HEK293 (cell line): ENCODE data around the gene MMS19.
A peak's percentile ranks its signal among the peaks of the same experiment; 100 is the strongest.

ENCODE experiments used
- CTCF ChIA-PET: fragments of 350-600 bp; formaldehyde crosslinking; extraction: SDS; loops from one replicate; lab custom pipeline; 2021; ENCODE audit warnings: antibody characterized with exemption; lab: Yijun Ruan, JAX
- POLR2A ChIA-PET: fragments of 300-600 bp; formaldehyde crosslinking; extraction: SDS; loops from one replicate; lab custom pipeline; 2020; ENCODE audit warnings: antibody characterized with exemption, inconsistent platforms; lab: Yijun Ruan, JAX
- H3K27ac ChIP-seq: fragments of 200-500 bp; sonication (Bioruptor generic); 2 replicates; pipeline ENCODE4 v1.5.1; 2014; ENCODE audit warnings: low read depth, low read length, control low read depth, inconsistent platforms; ENCODE audit errors: extremely low read depth
- H3K36me3 ChIP-seq, 2 experiments: fragments of 200-500 bp in 1 of 2; sonication (Bioruptor generic) in 1 of 2; 1 replicate in 1 of 2; 2 replicates in 1 of 2; pipeline ENCODE4 v1.5.1; 2014 to 2017; ENCODE audit warnings: inconsistent platforms in 2 of 2, low read length in 2 of 2; ENCODE audit not compliant: control insufficient read depth in 2 of 2, insufficient read depth in 1 of 2
- H3K4me1 ChIP-seq: fragments of 200-500 bp; sonication (Bioruptor generic); 2 replicates; pipeline ENCODE4 v1.5.1; 2014; ENCODE audit warnings: mild to moderate bottlenecking, low read length, inconsistent platforms; ENCODE audit not compliant: control insufficient read depth, insufficient read depth
- H3K4me3 ChIP-seq: 2 replicates; pipeline ENCODE4 v1.5.1; 2011; ENCODE audit warnings: low read depth, mild to moderate bottlenecking, control low read depth, low read length, moderate library complexity
- H3K9me3 ChIP-seq: fragments of 200-500 bp; sonication (Bioruptor generic); 2 replicates; pipeline ENCODE4 v1.5.1; 2014; ENCODE audit warnings: low read depth, low read length, inconsistent platforms; ENCODE audit not compliant: control insufficient read depth, insufficient read depth
- ELK4 ChIP-seq: IDR thresholded peaks from 2 replicates; pipeline ENCODE4 v1.6.1; 2011; ENCODE audit warnings: mild to moderate bottlenecking, low read depth, low read length, borderline replicate concordance
- HOXA7 ChIP-seq: sonication (generic); formaldehyde crosslinking; IDR thresholded peaks from 2 replicates; pipeline ENCODE4 v1.8.1; 2022; ENCODE audit warnings: missing genetic modification reagents, borderline replicate concordance
- HOXD13 ChIP-seq: sonication (generic); formaldehyde crosslinking; IDR thresholded peaks from 2 replicates; pipeline ENCODE4 v1.8.0; 2022; ENCODE audit warnings: missing genetic modification reagents, borderline replicate concordance
- IKZF3 ChIP-seq: fragments of 450-650 bp; IDR thresholded peaks from 2 replicates; pipeline ENCODE4 v1.5.0; 2018; ENCODE audit warnings: missing biosample characterization, mild to moderate bottlenecking, missing genetic modification characterization, moderate library complexity
- MEIS1 ChIP-seq: sonication (generic); formaldehyde crosslinking; IDR thresholded peaks from 2 replicates; pipeline ENCODE4 v1.8.1; 2022; ENCODE audit warnings: missing genetic modification reagents, mild to moderate bottlenecking, borderline replicate concordance
- SP2 ChIP-seq: fragments of 450-650 bp; formaldehyde crosslinking; IDR thresholded peaks from 2 replicates; pipeline ENCODE4 v1.5.1; 2016; ENCODE audit warnings: missing biosample characterization, missing genetic modification characterization
- SP7 ChIP-seq: fragments of 450-650 bp; formaldehyde crosslinking; IDR thresholded peaks from 2 replicates; pipeline ENCODE4 v1.5.1; 2016; ENCODE audit warnings: missing biosample characterization, missing genetic modification characterization
- YY2 ChIP-seq: fragments of 450-650 bp; formaldehyde crosslinking; IDR thresholded peaks from 2 replicates; pipeline ENCODE4 v1.5.1; 2016; ENCODE audit warnings: missing biosample characterization, missing genetic modification characterization
- ZFP69B ChIP-seq: fragments of 450-650 bp; formaldehyde crosslinking; IDR thresholded peaks from 2 replicates; pipeline ENCODE4 v1.5.1; 2016; ENCODE audit warnings: missing biosample characterization, missing genetic modification characterization
- ZNF114 ChIP-seq: fragments of 450-650 bp; formaldehyde crosslinking; IDR thresholded peaks from 2 replicates; pipeline ENCODE4 v1.5.0; 2017; ENCODE audit warnings: missing biosample characterization, missing genetic modification characterization
- ZNF138 ChIP-seq: fragments of 450-650 bp; formaldehyde crosslinking; IDR thresholded peaks from 2 replicates; pipeline ENCODE4 v1.5.1; 2016; ENCODE audit warnings: missing biosample characterization, missing genetic modification characterization, borderline replicate concordance
- ZNF148 ChIP-seq: fragments of 450-650 bp; formaldehyde crosslinking; IDR thresholded peaks from 2 replicates; pipeline ENCODE4 v1.5.0; 2017; ENCODE audit warnings: missing biosample characterization, missing genetic modification characterization, borderline replicate concordance
- ZNF202 ChIP-seq: fragments of 450-650 bp; formaldehyde crosslinking; IDR thresholded peaks from 2 replicates; pipeline ENCODE4 v1.5.1; 2016; ENCODE audit warnings: missing biosample characterization, missing genetic modification characterization, borderline replicate concordance
- ZNF24 ChIP-seq: fragments of 450-650 bp; formaldehyde crosslinking; IDR thresholded peaks from 2 replicates; pipeline ENCODE4 v1.5.1; 2016; ENCODE audit warnings: missing biosample characterization, missing genetic modification characterization
- ZNF280C ChIP-seq: fragments of 450-650 bp; formaldehyde crosslinking; IDR thresholded peaks from 2 replicates; pipeline ENCODE4 v1.5.1; 2016; ENCODE audit warnings: missing biosample characterization, missing genetic modification characterization
- ZNF335 ChIP-seq: fragments of 450-650 bp; formaldehyde crosslinking; conservative IDR thresholded peaks from 2 replicates; pipeline ENCODE4 v1.5.1; 2016; ENCODE audit warnings: missing biosample characterization, missing genetic modification characterization
- ZNF341 ChIP-seq: fragments of 450-650 bp; formaldehyde crosslinking; IDR thresholded peaks from 2 replicates; pipeline ENCODE4; 2016; ENCODE audit warnings: low read depth, missing biosample characterization, missing genetic modification characterization
- ZNF394 ChIP-seq: fragments of 450-650 bp; formaldehyde crosslinking; IDR thresholded peaks from 2 replicates; pipeline ENCODE4 v1.5.1; 2016; ENCODE audit warnings: missing biosample characterization, missing genetic modification characterization, mild to moderate bottlenecking, moderate library complexity, borderline replicate concordance
- ZNF521 ChIP-seq: fragments of 450-650 bp; formaldehyde crosslinking; IDR thresholded peaks from 2 replicates; pipeline ENCODE4 v1.5.1; 2017; ENCODE audit warnings: missing biosample characterization, mild to moderate bottlenecking, missing genetic modification characterization
- ZNF548 ChIP-seq: fragments of 450-650 bp; formaldehyde crosslinking; IDR thresholded peaks from 2 replicates; pipeline ENCODE4 v1.5.1; 2016; ENCODE audit warnings: missing biosample characterization, missing genetic modification characterization
- ZNF596 ChIP-seq: fragments of 450-650 bp; IDR thresholded peaks from 2 replicates; pipeline ENCODE4 v1.5.0; 2018; ENCODE audit warnings: missing biosample characterization, mild to moderate bottlenecking, missing genetic modification characterization, moderate library complexity
- ZNF600 ChIP-seq: fragments of 450-650 bp; formaldehyde crosslinking; IDR thresholded peaks from 2 replicates; pipeline ENCODE4 v1.5.1; 2016; ENCODE audit warnings: missing biosample characterization, missing genetic modification characterization
- ZNF623 ChIP-seq: fragments of 450-650 bp; formaldehyde crosslinking; IDR thresholded peaks from 2 replicates; pipeline ENCODE4 v1.5.1; 2016; ENCODE audit warnings: missing biosample characterization, missing genetic modification characterization
- ZNF639 ChIP-seq: fragments of 450-650 bp; formaldehyde crosslinking; IDR thresholded peaks from 2 replicates; pipeline ENCODE4 v1.5.1; 2016; ENCODE audit warnings: missing biosample characterization, missing genetic modification characterization
- ZNF654 ChIP-seq: fragments of 450-650 bp; formaldehyde crosslinking; IDR thresholded peaks from 2 replicates; pipeline ENCODE4 v1.5.1; 2016; ENCODE audit warnings: low read depth, missing biosample characterization, missing genetic modification characterization
- ZNF670 ChIP-seq: fragments of 450-650 bp; formaldehyde crosslinking; IDR thresholded peaks from 2 replicates; pipeline ENCODE4 v1.5.1; 2016; ENCODE audit warnings: missing biosample characterization, missing genetic modification characterization, low read depth
- ZNF768 ChIP-seq: fragments of 450-650 bp; formaldehyde crosslinking; IDR thresholded peaks from 2 replicates; pipeline ENCODE4 v1.5.1; 2018; ENCODE audit warnings: missing biosample characterization, mild to moderate bottlenecking, missing genetic modification characterization
- ZNF776 ChIP-seq: fragments of 450-650 bp; formaldehyde crosslinking; IDR thresholded peaks from 2 replicates; pipeline ENCODE4 v1.5.0; 2017; ENCODE audit warnings: missing biosample characterization, missing genetic modification characterization, borderline replicate concordance
- TF ChIP-seq, protein P1 (sequence below): fragments of 450-650 bp; formaldehyde crosslinking; IDR thresholded peaks from 2 replicates; pipeline ENCODE4 v1.5.1; 2017; ENCODE audit warnings: missing biosample characterization, missing genetic modification characterization

MMS19 gene

DNA sequence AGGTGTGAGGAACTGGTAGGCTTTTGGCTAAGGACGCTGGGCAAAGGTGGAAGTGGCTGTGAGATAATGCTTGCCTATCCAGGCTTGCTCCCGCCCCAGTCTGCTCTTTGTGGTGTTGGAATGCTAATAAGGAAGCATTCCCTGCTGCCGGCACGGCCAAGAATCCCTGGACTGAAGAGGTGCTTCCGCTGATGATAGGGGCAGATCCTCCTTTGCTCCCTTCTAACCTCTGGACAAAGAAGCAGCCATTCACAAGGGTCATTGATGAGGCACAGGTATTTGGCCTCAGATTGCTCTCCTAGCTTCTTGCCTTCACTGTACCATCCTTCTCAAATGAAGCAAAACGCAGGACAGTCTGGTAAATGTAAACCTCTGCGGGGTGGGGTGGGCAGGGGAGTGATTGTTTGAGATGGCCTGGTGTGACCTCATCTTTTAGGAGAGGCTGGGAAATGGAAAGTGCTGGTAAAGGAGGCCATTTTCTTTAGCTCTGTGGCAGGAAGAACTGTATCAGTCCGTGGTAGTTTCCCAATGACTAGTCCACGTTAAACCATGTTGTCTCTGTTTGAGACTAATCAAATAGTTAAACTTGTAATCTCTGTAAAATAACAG lies 70.5 kb downstream of the MMS19 start:
- Histone ChIP-seq H3K4me1 (no peaks in the 10 kb centered on the region; the same call in 1 of the 2 replicates), H3K4me3 (peak overlapping the region; percentile 87), H3K27ac (peak overlapping the region; percentile 96), H3K36me3 (peaks cover 38 to 58% of the 10 kb centered on the region in 2 experiments), H3K9me3 (no peaks in the 10 kb centered on the region)
- ChIA-PET CTCF (interaction anchor here (0.7 to 1.1 kb wide), 2 partner anchors 27 to 28 kb away, joined by 3 read pairs; no protein-coding TSS in a partner anchor), POLR2A (interaction anchor here (0.8 to 1.7 kb wide), 4 partner anchors 13 to 135 kb away, joined by 3 to 6 read pairs (median 4); partner anchors contain the start of genes ARHGAP19 and RRP12)
- TF ChIP-seq ZNF776 = no peak
- no peak for TF ChIP-seq ZNF768
- peak; percentile 20 for TF ChIP-seq IKZF3 (tag by site-specific recombination)
- peak; percentile 14; the same call in 1 of the 2 replicates for TF ChIP-seq SP7
- TF ChIP-seq ZNF138 = no peak
- peak; percentile 50 for TF ChIP-seq SP2 (tag by site-specific recombination)
- TF ChIP-seq ZNF596 (tag by site-specific recombination) = no peak
- TF ChIP-seq ZNF548 = no peak
- TF ChIP-seq ZNF114 (tag by site-specific recombination) = no peak
- TF ChIP-seq HOXD13 (CRISPR knock-in tag) = no peak
- TF ChIP-seq ZNF24 (tag by site-specific recombination) = 0 out of 2 replicates have a peak, but pooled peaks have one; percentile 11
- TF ChIP-seq, protein P1, sequence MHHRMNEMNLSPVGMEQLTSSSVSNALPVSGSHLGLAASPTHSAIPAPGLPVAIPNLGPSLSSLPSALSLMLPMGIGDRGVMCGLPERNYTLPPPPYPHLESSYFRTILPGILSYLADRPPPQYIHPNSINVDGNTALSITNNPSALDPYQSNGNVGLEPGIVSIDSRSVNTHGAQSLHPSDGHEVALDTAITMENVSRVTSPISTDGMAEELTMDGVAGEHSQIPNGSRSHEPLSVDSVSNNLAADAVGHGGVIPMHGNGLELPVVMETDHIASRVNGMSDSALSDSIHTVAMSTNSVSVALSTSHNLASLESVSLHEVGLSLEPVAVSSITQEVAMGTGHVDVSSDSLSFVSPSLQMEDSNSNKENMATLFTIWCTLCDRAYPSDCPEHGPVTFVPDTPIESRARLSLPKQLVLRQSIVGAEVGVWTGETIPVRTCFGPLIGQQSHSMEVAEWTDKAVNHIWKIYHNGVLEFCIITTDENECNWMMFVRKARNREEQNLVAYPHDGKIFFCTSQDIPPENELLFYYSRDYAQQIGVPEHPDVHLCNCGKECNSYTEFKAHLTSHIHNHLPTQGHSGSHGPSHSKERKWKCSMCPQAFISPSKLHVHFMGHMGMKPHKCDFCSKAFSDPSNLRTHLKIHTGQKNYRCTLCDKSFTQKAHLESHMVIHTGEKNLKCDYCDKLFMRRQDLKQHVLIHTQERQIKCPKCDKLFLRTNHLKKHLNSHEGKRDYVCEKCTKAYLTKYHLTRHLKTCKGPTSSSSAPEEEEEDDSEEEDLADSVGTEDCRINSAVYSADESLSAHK (tag by site-specific recombination) = no peak
- TF ChIP-seq ZNF202 (tag by site-specific recombination) = no peak
- peak; percentile 86 for TF ChIP-seq ZNF600 (tag by site-specific recombination)
- no peak for TF ChIP-seq ELK4
- no peak for TF ChIP-seq ZFP69B (tag by site-specific recombination)
- no peak for TF ChIP-seq YY2 (tag by site-specific recombination)
- no peak for TF ChIP-seq ZNF280C (tag by site-specific recombination)
- TF ChIP-seq HOXA7 (CRISPR knock-in tag) = no peak
- no peak for TF ChIP-seq ZNF335
- no peak for TF ChIP-seq MEIS1 (CRISPR knock-in tag)
- peak; percentile 32; the same call in 1 of the 2 replicates for TF ChIP-seq ZNF394 (tag by site-specific recombination)
- TF ChIP-seq ZNF670 (tag by site-specific recombination) = no peak
- TF ChIP-seq ZNF148 (tag by site-specific recombination) = no peak
- no peak for TF ChIP-seq ZNF521 (tag by site-specific recombination)
- TF ChIP-seq ZNF341 (tag by site-specific recombination) = peak; percentile 51; the same call in 1 of the 2 replicates
- no peak for TF ChIP-seq ZNF623 (tag by site-specific recombination)
- no peak for TF ChIP-seq ZNF639 (tag by site-specific recombination)
- no peak for TF ChIP-seq ZNF654 (tag by site-specific recombination)
